ENCODE results near the gene CNTNAP2. TPM values are rescaled to one million over a fixed set of nuclear protein-coding genes. Genes with fewer than 3 reads are reported as not detected.
"Not testable (repeated sequence)": the region's sequence is repeated elsewhere in the genome, so short reads cannot be mapped to it uniquely, and the experiment has no call there.

Gene CNTNAP2
- total and polyA plus RNA-seq, 9 of the 15 experiments (the other 6 are each of a cell fraction or from before 2014, with no cell fraction given) = 0.04 to 0.62 (median 0.09) TPM; not detected in 4

DNA sequence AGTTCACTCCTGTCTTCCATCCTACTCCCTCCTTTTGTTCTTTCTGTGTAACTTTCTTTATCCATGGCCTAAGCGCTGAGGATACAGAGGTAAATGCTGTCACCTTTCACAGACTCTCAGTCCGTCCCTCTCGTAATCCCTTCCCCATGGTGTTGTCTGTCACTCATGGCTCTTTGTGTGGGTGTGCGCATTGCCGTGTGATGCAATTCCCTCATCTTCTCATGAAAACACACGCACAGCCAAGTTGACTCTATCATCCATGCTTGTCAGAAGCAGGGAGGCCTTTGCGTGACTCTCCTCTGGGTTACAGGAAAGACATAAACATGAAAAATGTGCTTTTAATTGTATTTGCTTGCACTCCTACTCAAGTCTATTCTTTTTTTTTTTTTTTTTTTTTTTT, 2348.3 kb downstream of the CNTNAP2 start:
- 1% methylated on average over 7 of the region's 7 CpGs for WGBS (ENCODE audit: insufficient coverage, low coverage, missing lambda C conversion rate)
- no peak for DNase-seq (ENCODE audit: extremely low read depth in 1 of 4, low spot score in 3 of 4)
- CTCF ChIA-PET (ENCODE audit: low intra/inter-chr PET ratio) = no interaction called here
- H3K27me3 ChIP-seq (ENCODE audit: control insufficient read depth in 2 of 2, insufficient read depth in 2 of 2, low read length in 2 of 2) = peaks cover 15 to 18% of the 10 kb centered on the region in 2 experiments
- no TSS peak for BruUV-seq (replicated peaks)
- H2AFZ ChIP-seq (ENCODE audit: low read depth, low read length) = no peak overlapping the region
- no peak for TF ChIP-seq MTA3 (IDR thresholded peaks at IDR 0.05; ENCODE audit: borderline replicate concordance)
- TF ChIP-seq, protein P1, sequence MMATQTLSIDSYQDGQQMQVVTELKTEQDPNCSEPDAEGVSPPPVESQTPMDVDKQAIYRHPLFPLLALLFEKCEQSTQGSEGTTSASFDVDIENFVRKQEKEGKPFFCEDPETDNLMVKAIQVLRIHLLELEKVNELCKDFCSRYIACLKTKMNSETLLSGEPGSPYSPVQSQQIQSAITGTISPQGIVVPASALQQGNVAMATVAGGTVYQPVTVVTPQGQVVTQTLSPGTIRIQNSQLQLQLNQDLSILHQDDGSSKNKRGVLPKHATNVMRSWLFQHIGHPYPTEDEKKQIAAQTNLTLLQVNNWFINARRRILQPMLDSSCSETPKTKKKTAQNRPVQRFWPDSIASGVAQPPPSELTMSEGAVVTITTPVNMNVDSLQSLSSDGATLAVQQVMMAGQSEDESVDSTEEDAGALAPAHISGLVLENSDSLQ (IDR thresholded peaks at IDR 0.05) = peak; percentile 84
- TF ChIP-seq ILF3 (IDR thresholded peaks at IDR 0.05; ENCODE audit: borderline replicate concordance) = no peak
- peak; percentile 45 for TF ChIP-seq EGR1 (conservative IDR thresholded peaks at IDR 0.05)
- TF ChIP-seq MEIS2 (IDR thresholded peaks at IDR 0.05; ENCODE audit: partially characterized antibody) = peak; percentile 4
- no peak for TF ChIP-seq KDM4B (IDR thresholded peaks at IDR 0.05; ENCODE audit: borderline replicate concordance in 2 of 2, low read depth in 1 of 2)
- TF ChIP-seq NRF1 (conservative IDR thresholded peaks at IDR 0.05 in 1 of 2, IDR thresholded peaks at IDR 0.05 in 1 of 2) = 0 out of 4 replicates have a peak, but pooled peaks of 1 of the 2 experiments have one; percentile 12
- peak; percentile 57; the same call in 1 of the 2 replicates for TF ChIP-seq ATF3 (IDR thresholded peaks at IDR 0.05)
- no peak for TF ChIP-seq ATF3 (CRISPR knock-in tag; conservative IDR thresholded peaks at IDR 0.05)
- peak; percentile 56 for TF ChIP-seq CEBPG (CRISPR knock-in tag; IDR thresholded peaks at IDR 0.05)
- peak in 1 of 2 experiments; percentile 80; a peak in 2 of 4 replicates for TF ChIP-seq CEBPG (tag; conservative IDR thresholded peaks at IDR 0.05 in 1 of 2, IDR thresholded peaks at IDR 0.05 in 1 of 2)
- no peak for TF ChIP-seq RAD51 (IDR thresholded peaks at IDR 0.05; ENCODE audit: borderline replicate concordance, low read depth)
- no peak for TF ChIP-seq ZNF431 (CRISPR knock-in tag; IDR thresholded peaks at IDR 0.05)
- H3K27ac ChIP-seq (ENCODE audit: extremely low read depth, low read depth, low read length) = no peak overlapping the region
- in situ Hi-C loops (cut with MboI) = no loop called here
- no peaks in the 10 kb centered on the region for H4K20me1 ChIP-seq (replicated peaks; ENCODE audit: control insufficient read depth, insufficient read depth, low read length)
- H3K4me3 ChIP-seq = no peak overlapping the region
- ATAC-seq = peak; percentile 58
- no peak overlapping the region for H3K4me2 ChIP-seq (ENCODE audit: insufficient read depth, low read length)
- no peak for FAIRE-seq
- POLR2A ChIA-PET = no interaction called here
- no peaks in the 10 kb centered on the region for H3K79me2 ChIP-seq (ENCODE audit: control insufficient read depth, insufficient read depth, low read length)
- no peaks in the 10 kb centered on the region for H3K36me3 ChIP-seq (ENCODE audit: control insufficient read depth, insufficient read depth, low read length)
- H3K4me1 ChIP-seq (replicated peaks in 1 of 2; ENCODE audit: control insufficient read depth in 2 of 2, insufficient read depth in 2 of 2, low read length in 2 of 2) = no peaks in the 10 kb centered on the region
- intact Hi-C loops (cut with micrococcal nuclease) = no loop called here
- H3K9me1 ChIP-seq (ENCODE audit: control insufficient read depth, insufficient read depth, low read length) = no peaks in the 10 kb centered on the region
- H3K9ac ChIP-seq (ENCODE audit: insufficient read depth in 1 of 2, low read depth in 2 of 2, low read length in 2 of 2) = no peak overlapping the region
- H3K9me3 ChIP-seq (replicated peaks; ENCODE audit: control insufficient read depth, insufficient read depth, low read depth, low read length) = peaks cover 4% of the 10 kb centered on the region; the same call in 1 of the 2 replicates

DNA sequence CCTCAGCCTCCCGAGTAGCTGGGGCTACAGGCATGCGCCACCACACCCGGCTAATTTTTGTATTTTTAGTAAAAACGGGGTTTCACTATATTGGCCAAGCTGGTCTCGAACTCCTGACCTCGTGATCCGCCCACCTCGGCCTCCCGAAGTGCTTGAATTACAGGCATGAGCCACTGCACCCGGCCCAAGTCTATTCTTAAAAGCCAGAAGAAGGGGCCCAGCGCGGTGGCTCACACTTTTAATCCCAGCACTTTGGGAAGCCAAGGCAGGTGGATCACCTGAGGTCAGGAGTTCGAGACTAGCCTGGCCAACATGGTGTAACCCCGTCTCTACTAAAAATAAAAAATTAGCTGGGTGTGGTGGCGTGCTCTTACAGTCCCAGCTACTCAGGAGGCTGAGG, 2348.8 kb downstream of the CNTNAP2 start:
- H3K79me2 ChIP-seq (ENCODE audit: control insufficient read depth, insufficient read depth, low read length); H3K4me3 ChIP-seq; in situ Hi-C loops (cut with MboI); H3K36me3 ChIP-seq (ENCODE audit: control insufficient read depth, insufficient read depth, low read length); H3K27ac ChIP-seq (ENCODE audit: extremely low read depth, low read depth, low read length); H2AFZ ChIP-seq (ENCODE audit: low read depth, low read length); H4K20me1 ChIP-seq (replicated peaks; ENCODE audit: control insufficient read depth, insufficient read depth, low read length); intact Hi-C loops (cut with micrococcal nuclease); H3K4me1 ChIP-seq (replicated peaks in 1 of 2; ENCODE audit: control insufficient read depth in 2 of 2, insufficient read depth in 2 of 2, low read length in 2 of 2); H3K9me1 ChIP-seq (ENCODE audit: control insufficient read depth, insufficient read depth, low read length); DNase-seq (ENCODE audit: extremely low read depth in 1 of 4, low spot score in 3 of 4); H3K9ac ChIP-seq (ENCODE audit: insufficient read depth in 1 of 2, low read depth in 2 of 2, low read length in 2 of 2); H3K4me2 ChIP-seq (ENCODE audit: insufficient read depth, low read length); H3K9me3 ChIP-seq (replicated peaks; ENCODE audit: control insufficient read depth, insufficient read depth, low read depth, low read length); CTCF ChIA-PET (ENCODE audit: low intra/inter-chr PET ratio); ATAC-seq; FAIRE-seq; BruUV-seq (replicated peaks): not testable (repeated sequence)
- POLR2A ChIA-PET = interaction anchor here (1.2 kb wide), 1 partner anchor 8 kb away, joined by 3 read pairs; no protein-coding TSS in a partner anchor
- WGBS (ENCODE audit: insufficient coverage, low coverage, missing lambda C conversion rate) = under 1% methylated on average over 15 of the region's 15 CpGs
- peaks cover 17 to 18% of the 10 kb centered on the region in 2 experiments for H3K27me3 ChIP-seq (ENCODE audit: control insufficient read depth in 2 of 2, insufficient read depth in 2 of 2, low read length in 2 of 2)
